ENCODE results near the gene OR8B12.

OR8B12 gene

DNA sequence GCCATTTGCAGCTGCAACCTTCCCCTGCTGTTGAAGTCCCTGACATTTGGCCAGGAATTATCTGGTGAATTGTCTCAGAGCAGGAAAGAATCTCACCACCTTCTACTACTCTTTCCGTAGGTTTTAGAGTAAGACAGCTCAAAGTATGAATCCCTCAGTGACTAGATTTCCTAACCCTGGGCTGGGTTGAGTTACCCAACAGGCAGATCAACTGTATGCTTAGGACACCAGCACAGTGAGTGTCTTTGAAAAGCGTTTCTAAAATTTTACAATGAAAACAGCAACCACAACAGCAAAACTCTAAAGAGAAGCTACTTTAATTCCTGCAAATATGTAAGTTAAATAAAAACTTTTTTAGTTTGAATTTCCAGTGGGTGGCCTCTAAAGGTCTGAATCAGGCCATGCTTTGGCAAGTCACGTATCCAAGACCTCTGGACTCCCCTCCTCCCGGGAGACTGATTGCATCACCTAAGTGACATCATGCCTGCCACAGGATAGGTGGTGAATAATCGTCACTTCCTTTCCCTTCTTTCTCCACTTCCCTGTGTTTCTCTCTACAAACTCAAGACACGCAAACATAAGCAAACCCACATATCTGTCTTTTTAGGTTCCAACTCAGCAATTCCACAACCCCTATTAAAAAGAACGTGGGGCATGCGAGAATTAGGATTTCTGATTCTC, 7.8 kb downstream of the OR8B12 start:
- TF ChIP-seq, protein P1, sequence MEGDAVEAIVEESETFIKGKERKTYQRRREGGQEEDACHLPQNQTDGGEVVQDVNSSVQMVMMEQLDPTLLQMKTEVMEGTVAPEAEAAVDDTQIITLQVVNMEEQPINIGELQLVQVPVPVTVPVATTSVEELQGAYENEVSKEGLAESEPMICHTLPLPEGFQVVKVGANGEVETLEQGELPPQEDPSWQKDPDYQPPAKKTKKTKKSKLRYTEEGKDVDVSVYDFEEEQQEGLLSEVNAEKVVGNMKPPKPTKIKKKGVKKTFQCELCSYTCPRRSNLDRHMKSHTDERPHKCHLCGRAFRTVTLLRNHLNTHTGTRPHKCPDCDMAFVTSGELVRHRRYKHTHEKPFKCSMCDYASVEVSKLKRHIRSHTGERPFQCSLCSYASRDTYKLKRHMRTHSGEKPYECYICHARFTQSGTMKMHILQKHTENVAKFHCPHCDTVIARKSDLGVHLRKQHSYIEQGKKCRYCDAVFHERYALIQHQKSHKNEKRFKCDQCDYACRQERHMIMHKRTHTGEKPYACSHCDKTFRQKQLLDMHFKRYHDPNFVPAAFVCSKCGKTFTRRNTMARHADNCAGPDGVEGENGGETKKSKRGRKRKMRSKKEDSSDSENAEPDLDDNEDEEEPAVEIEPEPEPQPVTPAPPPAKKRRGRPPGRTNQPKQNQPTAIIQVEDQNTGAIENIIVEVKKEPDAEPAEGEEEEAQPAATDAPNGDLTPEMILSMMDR (IDR thresholded peaks at IDR 0.05; ENCODE audit: low read depth, low read length), result no peak
- H3K4me3 ChIP-seq (ENCODE audit: low read depth, low read length), result no peak overlapping the region
- in situ Hi-C loops (cut with HindIII; ENCODE audit: low sequenced_read_pairs), result no loop called here
- no peak for DNase-seq (ENCODE audit: low read depth, low spot score)

DNA sequence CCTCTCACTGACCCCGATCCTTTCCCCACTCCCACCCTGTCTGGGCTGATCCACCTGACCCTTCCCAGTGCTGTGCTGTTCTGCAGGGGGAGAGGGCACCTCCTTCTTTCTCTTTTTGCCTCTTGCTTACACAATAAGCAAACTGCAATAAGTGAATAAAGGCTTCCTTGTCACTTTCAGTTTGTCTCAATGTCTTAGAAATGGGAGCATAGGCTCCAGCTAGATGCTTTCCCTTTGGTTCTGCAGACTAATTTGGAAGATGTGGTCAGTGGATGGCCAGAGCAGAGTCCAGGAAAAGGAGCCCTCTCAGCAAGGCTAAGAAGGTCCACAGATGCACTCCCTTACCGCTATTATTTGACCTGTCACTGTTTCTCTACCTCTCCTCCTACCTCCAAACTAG, 9.4 kb downstream of the OR8B12 start:
- DNase-seq (ENCODE audit: low read depth, low spot score), result no peak
- no peak overlapping the region for H3K4me3 ChIP-seq (ENCODE audit: low read depth, low read length)
- in situ Hi-C loops (cut with HindIII; ENCODE audit: low sequenced_read_pairs), result no loop called here
- TF ChIP-seq, protein P1 (IDR thresholded peaks at IDR 0.05; ENCODE audit: low read depth, low read length), result no peak

DNA sequence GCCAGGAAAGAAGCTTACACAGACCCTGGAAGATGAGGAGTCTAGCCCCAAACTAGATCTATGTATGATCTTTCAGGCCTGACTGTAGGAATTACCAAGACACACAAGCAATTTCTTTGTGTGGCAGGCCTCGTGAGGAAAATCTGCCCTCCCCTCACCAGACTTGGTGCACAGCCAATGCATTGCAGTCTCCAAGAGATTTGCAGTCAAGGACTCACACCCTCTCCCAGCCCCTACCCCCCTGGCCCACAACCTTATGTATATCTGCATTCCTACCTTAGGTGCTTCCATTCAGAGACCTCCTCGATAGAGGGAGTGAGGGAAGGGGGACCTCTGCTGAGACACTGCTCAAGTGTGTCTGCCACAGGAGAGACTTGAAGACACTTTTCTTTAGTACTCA, 9.8 kb downstream of the OR8B12 start:
- in situ Hi-C loops (cut with HindIII; ENCODE audit: low sequenced_read_pairs), result no loop called here
- no peak for DNase-seq (ENCODE audit: low read depth, low spot score)
- H3K4me3 ChIP-seq (ENCODE audit: low read depth, low read length), result no peak overlapping the region
- TF ChIP-seq, protein P1 (IDR thresholded peaks at IDR 0.05; ENCODE audit: low read depth, low read length), result no peak

DNA sequence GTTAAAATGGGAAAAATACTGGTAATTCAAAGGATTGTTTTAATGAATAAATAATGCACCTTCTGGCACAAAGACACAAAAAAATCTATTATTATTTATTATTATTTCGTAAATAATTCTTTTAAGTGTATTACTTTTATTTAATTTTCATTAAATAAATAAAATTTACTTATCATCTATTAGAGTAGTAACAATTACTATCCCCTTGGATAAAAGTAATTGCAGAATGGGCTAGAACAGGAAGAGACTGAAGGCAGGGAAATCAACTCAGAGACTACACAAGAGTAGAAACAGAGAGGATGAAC, 23.0 kb downstream of the OR8B12 start:
- TF ChIP-seq, protein P1 (IDR thresholded peaks at IDR 0.05; ENCODE audit: low read depth, low read length), result no peak
- in situ Hi-C loops (cut with HindIII; ENCODE audit: low sequenced_read_pairs), result no loop called here
- DNase-seq (ENCODE audit: low read depth, low spot score), result no peak

DNA sequence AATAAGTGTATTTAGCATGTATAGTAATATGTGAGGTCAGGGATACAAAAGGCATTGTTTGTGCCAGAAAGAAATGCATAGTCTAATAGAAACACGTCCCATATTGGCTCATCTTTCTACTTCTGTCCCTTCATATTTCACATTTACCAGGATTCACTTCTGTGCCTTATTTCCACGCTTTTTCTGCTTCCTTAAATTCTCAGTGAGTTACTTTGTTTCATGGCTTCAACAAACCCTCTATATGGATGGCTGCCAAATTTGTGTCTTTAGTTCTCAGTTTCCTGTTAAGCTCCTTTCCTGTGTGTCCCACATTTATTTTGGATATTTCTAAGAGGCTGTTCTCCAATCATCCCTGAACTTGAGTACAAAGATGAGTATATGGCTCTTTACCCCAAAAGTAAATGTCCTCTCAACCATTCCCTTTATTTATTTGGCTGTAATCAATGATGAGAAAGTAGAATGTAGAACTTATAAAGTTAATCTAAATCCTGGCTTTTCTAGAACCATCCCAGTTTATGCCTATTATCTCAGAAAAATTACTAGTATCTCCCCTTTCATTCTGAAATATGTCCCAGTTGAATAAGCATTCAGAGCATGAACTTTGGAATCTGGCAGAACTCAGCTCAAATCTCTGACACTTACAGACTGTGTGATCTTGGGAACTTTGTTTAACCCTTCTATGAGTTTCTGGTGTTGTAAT, 23.5 kb downstream of the OR8B12 start:
- TF ChIP-seq, protein P1 (IDR thresholded peaks at IDR 0.05; ENCODE audit: low read depth, low read length), result no peak
- in situ Hi-C loops (cut with HindIII; ENCODE audit: low sequenced_read_pairs), result no loop called here
- no peak overlapping the region for H3K4me3 ChIP-seq (ENCODE audit: low read depth, low read length)
- DNase-seq (ENCODE audit: low read depth, low spot score), result no peak

More for the DNA sequence above, 23.0 kb downstream of the OR8B12 start:
- H3K4me3 ChIP-seq (ENCODE audit: low read depth, low read length), result no peak overlapping the region

DNA sequence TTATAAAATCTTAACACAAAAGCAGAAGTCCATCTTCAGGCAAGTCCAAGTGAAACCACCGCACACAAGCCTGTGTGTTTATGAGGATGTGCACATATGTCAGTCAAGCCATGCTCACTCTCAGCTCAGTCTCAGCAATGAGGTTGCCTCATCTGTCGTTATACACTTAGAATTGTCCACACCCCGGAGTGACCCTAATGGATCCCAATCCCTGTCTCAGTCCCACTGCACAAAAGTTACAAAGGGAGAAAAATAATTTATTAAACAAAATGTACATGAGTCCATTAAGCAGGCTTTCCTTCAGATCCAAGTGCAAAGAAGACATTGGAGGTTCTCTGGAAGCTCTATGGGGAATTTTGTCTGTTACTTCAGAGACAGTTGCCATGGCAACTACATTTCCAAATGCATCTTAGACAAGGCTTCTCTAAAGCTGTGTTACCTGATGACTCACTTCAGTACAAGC, 24.4 kb downstream of the OR8B12 start:
- no peak for DNase-seq (ENCODE audit: low read depth, low spot score)
- H3K4me3 ChIP-seq (ENCODE audit: low read depth, low read length), result no peak overlapping the region
- TF ChIP-seq, protein P1 (IDR thresholded peaks at IDR 0.05; ENCODE audit: low read depth, low read length), result no peak
- in situ Hi-C loops (cut with HindIII; ENCODE audit: low sequenced_read_pairs), result no loop called here
